GM19467 (cell line): ENCODE results near the gene ITPKC.
A peak's percentile ranks its signal among the peaks of the same experiment; 100 is the strongest.

ENCODE experiments used
- ATAC-seq: cut with Tn5 transposase; IDR thresholded peaks from one replicate; pipeline ENCODE4 v1.9.1; 2021; ENCODE audit warnings: mild to moderate bottlenecking, moderate library complexity; ENCODE audit not compliant: unreplicated experiment

ITPKC gene

GRCh38 chr19:40739030-40739839 is 22.3 kb downstream of the ITPKC start:
- ATAC-seq: no peak

- no peak for ATAC-seq
Observed at GRCh38 chr19:40739871-40740703, 23.2 kb downstream of the ITPKC start.

GRCh38 chr19:40740747-40741146 is 23.8 kb downstream of the ITPKC start:
- ATAC-seq: no peak

GRCh38 chr19:40741527-40742390 is 24.8 kb downstream of the ITPKC start:
- no peak for ATAC-seq

GRCh38 chr19:40742477-40742876 is 25.6 kb downstream of the ITPKC start:
- ATAC-seq: no peak

- no peak for ATAC-seq
Observed at GRCh38 chr19:40742886-40743285, 26.0 kb downstream of the ITPKC start.

GRCh38 chr19:40743926-40744325 is 27.0 kb downstream of the ITPKC start:
- ATAC-seq: no peak

GRCh38 chr19:40744554-40745401 is 27.9 kb downstream of the ITPKC start:
- ATAC-seq: no peak

- ATAC-seq: no peak
Observed at GRCh38 chr19:40745402-40745780, 28.5 kb downstream of the ITPKC start.

- ATAC-seq: no peak
Observed at GRCh38 chr19:40747536-40747935, 30.6 kb downstream of the ITPKC start.

GRCh38 chr19:40750058-40750873 is 33.4 kb downstream of the ITPKC start, which contains the start of gene ACTMAP:
ACTMAP (minus strand) TSS chr19:40750477; CDS start chr19:40749803, 674 bp downstream.
- peak; percentile 78 for ATAC-seq

- ATAC-seq: peak; percentile 43
Observed at GRCh38 chr19:40750874-40751537, 34.1 kb downstream of the ITPKC start, which contains the start of gene SNRPA. SNRPA (plus strand) TSS chr19:40751203; CDS start chr19:40751409, 206 bp downstream.

- no peak for ATAC-seq
Observed at GRCh38 chr19:40752257-40752781, 35.4 kb downstream of the ITPKC start.

GRCh38 chr19:40754611-40755247 is 37.8 kb downstream of the ITPKC start:
- no peak for ATAC-seq

GRCh38 chr19:40755248-40755624 is 38.3 kb downstream of the ITPKC start:
- ATAC-seq: no peak

- no peak for ATAC-seq
Observed at GRCh38 chr19:40755791-40756190, 38.9 kb downstream of the ITPKC start.

GRCh38 chr19:40756502-40757110 is 39.7 kb downstream of the ITPKC start:
- ATAC-seq: no peak
